ENCODE data around the gene BMPR1B. TPM values are rescaled to one million over a fixed set of nuclear protein-coding genes. Genes with fewer than 3 reads are reported as not detected.

The BMPR1B gene
- total and polyA plus RNA-seq, 2 of the 8 experiments (the other 6 are each of a cell fraction or from before 2014, with no cell fraction given): 0.14 to 1.1 TPM

GRCh38 chr4:94728056-94728766 is 29.5 kb upstream of the BMPR1B start (continued):
- TF ChIP-seq POU5F1 (IDR thresholded peaks at IDR 0.05; ENCODE audit: low read depth, low read length): no peak
- no peak for TF ChIP-seq NANOG (IDR thresholded peaks at IDR 0.05; ENCODE audit: insufficient read depth, low read depth, low read length, poor library complexity, severe bottlenecking)
- TF ChIP-seq PHF8 (conservative IDR thresholded peaks at IDR 0.05; ENCODE audit: low read depth, low read length): no peak
- TF ChIP-seq SIX5 (IDR thresholded peaks at IDR 0.05; ENCODE audit: low read depth, low read length): no peak
- no peak for TF ChIP-seq BCL11A (IDR thresholded peaks at IDR 0.05; ENCODE audit: low read depth in 2 of 2, low read length in 2 of 2)
- no peak for TF ChIP-seq EGR1 (IDR thresholded peaks at IDR 0.05; ENCODE audit: borderline replicate concordance, low read depth, low read length)

Measured in H1 (cell line).